Stimulated activated CD4-positive, alpha-beta T cell treated with anti-CD3 and anti-CD28 coated beads, Interleukin-15, amount 100 ng/mL, for 1 hour (primary cell): ENCODE results near the gene SYAP1.
A peak's percentile ranks its signal among the peaks of the same experiment; 100 is the strongest.
"Not testable (repeated sequence)": the region's sequence is repeated elsewhere in the genome, so short reads cannot be mapped to it uniquely, and the experiment has no call there.

Experiments used
- DNase-seq, 2 donors: peaks; one replicate each; pipeline ENCODE4 v3.0.0-alpha.2; 2020; ENCODE audit warnings: low read depth in 1 of 2, low spot score in 1 of 2

The SYAP1 gene

GRCh38 chrX:16719334-16720084, at the start of gene SYAP1:
Gene SYAP1 (plus strand): TSS chrX:16719612. CDS start chrX:16719725, 113 bp downstream.
- peak; percentile 72 to 83 for DNase-seq

GRCh38 chrX:16671005-16671404, 48.4 kb upstream of the SYAP1 start:
- no peak for DNase-seq

GRCh38 chrX:16678689-16679088, 40.7 kb upstream of the SYAP1 start:
- no peak for DNase-seq

- DNase-seq: no peak
These were observed 36.3 kb upstream of the SYAP1 start for GRCh38 chrX:16683007-16683664.

GRCh38 chrX:16687514-16687913, 31.9 kb upstream of the SYAP1 start:
- DNase-seq: no peak

GRCh38 chrX:16695079-16695676, 24.2 kb upstream of the SYAP1 start:
- peak; percentile 9 to 32 for DNase-seq

- DNase-seq: no peak
These were observed 22.5 kb upstream of the SYAP1 start for GRCh38 chrX:16696956-16697355.

- no peak for DNase-seq
These were observed 20.0 kb upstream of the SYAP1 start for GRCh38 chrX:16699389-16699788.

GRCh38 chrX:16700734-16701133, 18.7 kb upstream of the SYAP1 start:
- DNase-seq: no peak

GRCh38 chrX:16702700-16703599, 16.5 kb upstream of the SYAP1 start:
- no peak for DNase-seq

- DNase-seq: no peak
These were observed 14.0 kb upstream of the SYAP1 start for GRCh38 chrX:16705370-16705769.

- DNase-seq: no peak
These were observed 11.4 kb upstream of the SYAP1 start for GRCh38 chrX:16708016-16708415.

GRCh38 chrX:16711219-16711811, 8.1 kb upstream of the SYAP1 start:
- no peak for DNase-seq

GRCh38 chrX:16711893-16712547, 7.4 kb upstream of the SYAP1 start:
- no peak for DNase-seq

- no peak for DNase-seq
These were observed 6.8 kb upstream of the SYAP1 start, which contains the start of gene CTPS2 for GRCh38 chrX:16712548-16713155. Gene CTPS2 (minus strand): TSS chrX:16712669. CDS start chrX:16702902, 9,767 bp downstream.

- DNase-seq: no peak
These were observed 4.9 kb upstream of the SYAP1 start for GRCh38 chrX:16714504-16714903.

GRCh38 chrX:16715638-16716037, 3.8 kb upstream of the SYAP1 start:
- DNase-seq: not testable (repeated sequence)

GRCh38 chrX:16716451-16716850, 3.0 kb upstream of the SYAP1 start:
- DNase-seq: not testable (repeated sequence)

GRCh38 chrX:16718824-16719333, 533 bp upstream of the SYAP1 start:
- no peak for DNase-seq

- DNase-seq: no peak
These were observed 3.1 kb downstream of the SYAP1 start for GRCh38 chrX:16722481-16722880.
